ENCODE measurements around the gene RNF5. TPM values are rescaled to one million over a fixed set of nuclear protein-coding genes. Genes with fewer than 3 reads are reported as not detected.
"Not testable (repeated sequence)": the region's sequence is repeated elsewhere in the genome, so short reads cannot be mapped to it uniquely, and the experiment has no call there.

The RNF5 gene
- total RNA-seq (2012; rRNA removed): 16.0 and 22.9 TPM in 2 replicates

- Histone ChIP-seq H3K9ac (ENCODE audit: low read depth, low read length) (peak within 1 kb of the TSS; percentile 97), H3K4me2 (ENCODE audit: low read length) (peak within 1 kb of the TSS; percentile 93), H3K4me3 (ENCODE audit: low read length) (peak within 1 kb of the TSS; percentile 94), H3K4me1 (ENCODE audit: control insufficient read depth, insufficient read depth, low read length) (peaks cover 32% of the 10 kb centered on the region), H3K9me3 (replicated peaks; ENCODE audit: low read length) (no peaks in the 10 kb centered on the region), H3K36me3 (ENCODE audit: insufficient read depth, low read length) (peaks cover 6% of the 10 kb centered on the region), H3K27me3 (ENCODE audit: control insufficient read depth, insufficient read depth, low read length) (no peaks in the 10 kb centered on the region)
Observed at GRCh38 chr6:32177788-32178546, at the start of gene RNF5. TSS of gene RNF5 (plus strand) at chr6:32178405. CDS start at chr6:32178512, 107 bp downstream.

DNA sequence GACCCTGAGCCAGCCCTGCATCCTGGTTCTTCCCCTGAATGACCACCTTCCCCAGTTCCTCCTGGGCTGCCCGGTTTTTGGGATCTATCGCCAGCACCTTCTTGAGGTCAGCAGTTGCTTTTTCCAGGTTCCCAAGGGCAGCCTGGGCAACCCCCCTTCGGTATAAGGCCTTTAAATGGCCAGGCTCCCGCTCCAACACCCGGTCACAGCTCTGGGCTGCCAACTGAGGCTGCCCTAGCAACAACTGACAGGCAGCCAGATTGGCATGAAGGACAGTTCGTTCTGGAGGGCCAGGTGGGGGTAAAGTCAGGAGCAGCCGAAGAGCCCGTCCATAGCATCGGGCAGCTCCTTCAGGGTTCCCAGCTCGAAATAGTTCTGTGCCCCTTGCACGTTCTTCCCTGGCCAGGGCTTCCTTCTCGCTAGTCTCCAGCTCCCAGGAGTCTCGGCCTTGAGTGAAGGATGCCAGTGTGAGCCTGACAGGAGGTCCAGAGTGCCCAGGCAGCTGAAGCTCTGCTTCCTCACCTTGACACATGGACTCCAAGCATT is 49.4 kb upstream of the RNF5 start:
- peak overlapping the region; percentile 96 for H3K4me2 ChIP-seq (ENCODE audit: low read length)
- peaks cover 20% of the 10 kb centered on the region for H3K36me3 ChIP-seq (ENCODE audit: insufficient read depth, low read length)
- H3K27me3 ChIP-seq (ENCODE audit: control insufficient read depth, insufficient read depth, low read length): peaks cover under 1% of the 10 kb centered on the region
- peaks cover 24% of the 10 kb centered on the region for H3K4me1 ChIP-seq (ENCODE audit: control insufficient read depth, insufficient read depth, low read length)
- peak overlapping the region; percentile 86 for H3K4me3 ChIP-seq (ENCODE audit: low read length)
- peak overlapping the region; percentile 8 for H3K9ac ChIP-seq (ENCODE audit: low read depth, low read length)
- no peaks in the 10 kb centered on the region for H3K9me3 ChIP-seq (replicated peaks; ENCODE audit: low read length)

DNA sequence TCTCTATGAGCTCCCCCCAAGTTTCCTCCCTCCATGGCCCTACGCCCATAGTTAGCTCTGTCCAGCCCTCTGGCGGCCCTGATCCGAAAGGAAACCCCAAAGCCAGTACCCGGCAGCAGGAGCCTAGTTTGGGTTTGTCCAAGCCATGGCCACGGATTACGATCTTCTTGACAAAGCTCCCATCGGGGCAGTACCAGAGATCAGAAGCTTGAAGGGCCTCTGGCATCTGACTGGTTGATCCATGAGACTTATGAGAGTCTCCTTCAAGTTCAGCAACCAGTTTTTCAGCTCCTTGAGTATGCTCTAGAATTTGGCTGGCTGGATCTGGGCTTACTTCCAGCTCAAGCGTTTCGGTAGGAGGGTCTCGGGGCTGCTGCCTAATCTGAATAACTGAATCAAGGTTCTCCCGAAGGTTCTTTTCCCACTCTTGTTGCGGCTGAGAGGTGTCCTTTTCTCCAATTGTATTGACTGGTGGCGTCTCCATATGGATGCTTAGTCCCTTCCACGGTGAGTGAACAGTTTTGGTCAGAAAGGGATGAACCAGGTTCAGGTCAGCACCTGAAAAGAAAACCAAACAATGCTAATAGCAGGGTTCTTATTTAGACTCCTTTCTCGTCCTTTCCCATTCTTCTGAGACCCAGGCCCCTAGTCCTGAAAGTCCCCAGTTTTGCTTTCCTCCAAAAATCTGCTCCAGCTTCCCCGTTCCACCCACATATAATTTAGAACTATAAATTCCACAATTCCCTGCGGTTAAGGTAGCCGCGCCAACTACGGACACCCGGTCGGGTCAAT is 48.7 kb upstream of the RNF5 start:
- Histone ChIP-seq H3K4me2 (ENCODE audit: low read length) (peak overlapping the region; percentile 96), H3K27me3 (ENCODE audit: control insufficient read depth, insufficient read depth, low read length) (peaks cover 4% of the 10 kb centered on the region), H3K4me3 (ENCODE audit: low read length) (peak overlapping the region; percentile 86), H3K4me1 (ENCODE audit: control insufficient read depth, insufficient read depth, low read length) (peaks cover 24% of the 10 kb centered on the region), H3K9ac (ENCODE audit: low read depth, low read length) (peak overlapping the region; percentile 83), H3K9me3 (replicated peaks; ENCODE audit: low read length) (no peaks in the 10 kb centered on the region), H3K36me3 (ENCODE audit: insufficient read depth, low read length) (peaks cover 14% of the 10 kb centered on the region)

DNA sequence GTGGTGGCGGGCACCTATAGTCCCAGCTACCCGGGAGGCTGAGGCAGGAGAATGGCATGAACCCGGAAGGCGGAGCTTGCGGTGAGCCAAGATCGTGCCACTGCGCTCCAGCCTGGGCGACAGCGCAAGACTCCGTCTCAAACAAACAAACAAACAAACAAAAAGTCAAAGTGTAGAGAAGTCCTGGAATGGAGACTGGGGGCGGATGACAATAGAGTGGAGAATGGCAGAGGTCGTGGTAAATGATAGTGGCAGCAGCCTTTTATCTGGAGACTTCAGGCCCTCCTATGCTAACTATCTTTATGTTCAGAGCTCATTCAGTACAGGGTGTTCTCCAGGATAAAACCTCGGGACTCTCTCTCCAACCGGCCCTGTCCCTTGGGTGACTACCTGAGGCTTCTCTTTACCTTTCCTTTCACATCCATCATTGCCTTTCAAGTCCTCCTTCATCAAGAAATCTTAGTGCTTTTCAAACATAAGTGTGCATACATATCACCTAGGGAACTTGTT is 46.7 kb upstream of the RNF5 start:
- H3K4me3 ChIP-seq (ENCODE audit: low read length): no peak overlapping the region
- H3K4me2 ChIP-seq (ENCODE audit: low read length): no peak overlapping the region
- H3K36me3 ChIP-seq (ENCODE audit: insufficient read depth, low read length): peaks cover 2% of the 10 kb centered on the region
- H3K4me1 ChIP-seq (ENCODE audit: control insufficient read depth, insufficient read depth, low read length): peaks cover 24% of the 10 kb centered on the region
- no peaks in the 10 kb centered on the region for H3K9me3 ChIP-seq (replicated peaks; ENCODE audit: low read length)
- no peak overlapping the region for H3K9ac ChIP-seq (ENCODE audit: low read depth, low read length)
- H3K27me3 ChIP-seq (ENCODE audit: control insufficient read depth, insufficient read depth, low read length): peaks cover 14% of the 10 kb centered on the region

GRCh38 chr6:32132110-32132509 is 46.1 kb upstream of the RNF5 start:
- H3K9me3 ChIP-seq (replicated peaks; ENCODE audit: low read length): no peaks in the 10 kb centered on the region
- no peak overlapping the region for H3K9ac ChIP-seq (ENCODE audit: low read depth, low read length)
- peaks cover 2% of the 10 kb centered on the region for H3K36me3 ChIP-seq (ENCODE audit: insufficient read depth, low read length)
- no peak overlapping the region for H3K4me3 ChIP-seq (ENCODE audit: low read length)
- H3K27me3 ChIP-seq (ENCODE audit: control insufficient read depth, insufficient read depth, low read length): peaks cover 14% of the 10 kb centered on the region
- peaks cover 19% of the 10 kb centered on the region for H3K4me1 ChIP-seq (ENCODE audit: control insufficient read depth, insufficient read depth, low read length)
- H3K4me2 ChIP-seq (ENCODE audit: low read length): no peak overlapping the region

- Histone ChIP-seq H3K4me2 (ENCODE audit: low read length) (no peak overlapping the region), H3K27me3 (ENCODE audit: control insufficient read depth, insufficient read depth, low read length) (peaks cover 18% of the 10 kb centered on the region), H3K36me3 (ENCODE audit: insufficient read depth, low read length) (no peaks in the 10 kb centered on the region), H3K9ac (ENCODE audit: low read depth, low read length) (no peak overlapping the region), H3K4me1 (ENCODE audit: control insufficient read depth, insufficient read depth, low read length) (peaks cover 10% of the 10 kb centered on the region), H3K4me3 (ENCODE audit: low read length) (no peak overlapping the region), H3K9me3 (replicated peaks; ENCODE audit: low read length) (no peaks in the 10 kb centered on the region)
Observed at GRCh38 chr6:32133786-32134185, 44.4 kb upstream of the RNF5 start.

GRCh38 chr6:32137454-32137853 is 40.8 kb upstream of the RNF5 start:
- Histone ChIP-seq H3K27me3 (ENCODE audit: control insufficient read depth, insufficient read depth, low read length) (peaks cover 28% of the 10 kb centered on the region), H3K4me1 (ENCODE audit: control insufficient read depth, insufficient read depth, low read length) (no peaks in the 10 kb centered on the region), H3K4me3 (ENCODE audit: low read length) (no peak overlapping the region), H3K4me2 (ENCODE audit: low read length) (no peak overlapping the region), H3K36me3 (ENCODE audit: insufficient read depth, low read length) (no peaks in the 10 kb centered on the region), H3K9ac (ENCODE audit: low read depth, low read length) (no peak overlapping the region), H3K9me3 (replicated peaks; ENCODE audit: low read length) (no peaks in the 10 kb centered on the region)

GRCh38 chr6:32139590-32139989 is 38.6 kb upstream of the RNF5 start:
- Histone ChIP-seq H3K4me2 (ENCODE audit: low read length) (no peak overlapping the region), H3K27me3 (ENCODE audit: control insufficient read depth, insufficient read depth, low read length) (peaks cover 26% of the 10 kb centered on the region), H3K9ac (ENCODE audit: low read depth, low read length) (no peak overlapping the region), H3K9me3 (replicated peaks; ENCODE audit: low read length) (no peaks in the 10 kb centered on the region), H3K36me3 (ENCODE audit: insufficient read depth, low read length) (no peaks in the 10 kb centered on the region), H3K4me1 (ENCODE audit: control insufficient read depth, insufficient read depth, low read length) (no peaks in the 10 kb centered on the region), H3K4me3 (ENCODE audit: low read length) (no peak overlapping the region)

DNA sequence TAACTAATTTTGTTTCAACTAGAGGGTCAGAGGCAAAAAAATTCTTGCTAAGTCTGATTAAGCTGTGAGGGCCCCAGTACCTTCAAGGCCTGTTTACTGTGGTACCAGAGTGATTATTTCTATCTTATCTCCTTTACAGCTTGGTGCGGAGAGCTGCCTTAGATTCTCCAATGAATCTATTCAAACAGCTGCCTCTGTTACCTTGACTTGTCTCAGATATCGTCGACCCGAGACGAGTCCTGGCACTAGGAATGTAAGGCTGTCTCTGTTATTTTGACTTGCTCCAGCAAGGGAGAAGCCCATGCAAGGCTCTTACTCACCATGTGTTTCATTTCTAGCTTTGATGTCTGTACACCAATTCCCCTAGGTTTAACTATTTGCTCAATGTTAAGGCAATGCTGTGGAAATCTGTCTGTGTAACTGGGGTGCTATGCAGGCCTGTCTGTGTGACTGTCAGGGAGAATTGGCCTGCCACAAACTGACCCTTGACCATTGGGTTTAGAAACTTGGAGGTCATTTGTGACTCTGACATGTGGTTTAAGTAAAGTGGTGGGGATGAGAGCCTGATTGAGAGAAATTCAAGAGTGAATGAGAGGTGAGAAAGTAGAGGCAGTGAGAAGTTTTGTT is 37.7 kb upstream of the RNF5 start:
- Histone ChIP-seq H3K9ac (ENCODE audit: low read depth, low read length) (no peak overlapping the region), H3K9me3 (replicated peaks; ENCODE audit: low read length) (no peaks in the 10 kb centered on the region), H3K4me1 (ENCODE audit: control insufficient read depth, insufficient read depth, low read length) (no peaks in the 10 kb centered on the region), H3K36me3 (ENCODE audit: insufficient read depth, low read length) (no peaks in the 10 kb centered on the region), H3K4me3 (ENCODE audit: low read length) (no peak overlapping the region), H3K27me3 (ENCODE audit: control insufficient read depth, insufficient read depth, low read length) (peaks cover 25% of the 10 kb centered on the region), H3K4me2 (ENCODE audit: low read length) (no peak overlapping the region)

- H3K36me3 ChIP-seq (ENCODE audit: insufficient read depth, low read length); H3K4me2 ChIP-seq (ENCODE audit: low read length); H3K9me3 ChIP-seq (replicated peaks; ENCODE audit: low read length); H3K4me3 ChIP-seq (ENCODE audit: low read length); H3K9ac ChIP-seq (ENCODE audit: low read depth, low read length); H3K4me1 ChIP-seq (ENCODE audit: control insufficient read depth, insufficient read depth, low read length): not testable (repeated sequence)
- peaks cover 45% of the 10 kb centered on the region for H3K27me3 ChIP-seq (ENCODE audit: control insufficient read depth, insufficient read depth, low read length)
Observed at GRCh38 chr6:32144238-32144637, 34.0 kb upstream of the RNF5 start.

GRCh38 chr6:32146287-32146686 is 31.9 kb upstream of the RNF5 start:
- Histone ChIP-seq H3K4me1 (ENCODE audit: control insufficient read depth, insufficient read depth, low read length) (no peaks in the 10 kb centered on the region), H3K4me2 (ENCODE audit: low read length) (no peak overlapping the region), H3K9me3 (replicated peaks; ENCODE audit: low read length) (no peaks in the 10 kb centered on the region), H3K4me3 (ENCODE audit: low read length) (no peak overlapping the region), H3K27me3 (ENCODE audit: control insufficient read depth, insufficient read depth, low read length) (peaks cover 50% of the 10 kb centered on the region), H3K36me3 (ENCODE audit: insufficient read depth, low read length) (no peaks in the 10 kb centered on the region), H3K9ac (ENCODE audit: low read depth, low read length) (no peak overlapping the region)
